Endodermal cell (in vitro differentiated cells): Measurements from ENCODE around the gene PRAMEF18. TPM values are rescaled to one million over a fixed set of nuclear protein-coding genes. Genes with fewer than 3 reads are reported as not detected.
A peak's percentile ranks its signal among the peaks of the same experiment; 100 is the strongest.
"Not testable (repeated sequence)": the region's sequence is repeated elsewhere in the genome, so short reads cannot be mapped to it uniquely, and the experiment has no call there.

Source experiments
- DNase-seq: peaks from one replicate; pipeline ENCODE4 v3.0.0-alpha.2; 2017
- H3K27ac ChIP-seq: 2 replicates; pipeline ENCODE4 v1.5.1; 2013; ENCODE audit warnings: mild to moderate bottlenecking, low read depth, low read length, moderate library complexity
- H3K27me3 ChIP-seq: 2 replicates; pipeline ENCODE4 v1.6.1; 2013; ENCODE audit warnings: mild to moderate bottlenecking, low read length, moderate library complexity; ENCODE audit not compliant: insufficient read depth, control insufficient read depth, poor library complexity, severe bottlenecking
- H3K36me3 ChIP-seq: 2 replicates; pipeline ENCODE4 v1.7.0; 2013; ENCODE audit warnings: mild to moderate bottlenecking, low read length, moderate library complexity; ENCODE audit not compliant: control insufficient read depth, insufficient read depth
- H3K4me1 ChIP-seq: one replicate; pipeline ENCODE4 v1.7.0; 2013; ENCODE audit warnings: low read length; ENCODE audit not compliant: control insufficient read depth, insufficient read depth
- H3K4me3 ChIP-seq: 2 replicates; pipeline ENCODE4 v1.5.1; 2013; ENCODE audit warnings: mild to moderate bottlenecking, low read length, moderate library complexity
- H3K9ac ChIP-seq: 2 replicates; pipeline ENCODE4 v1.6.1; 2013; ENCODE audit warnings: mild to moderate bottlenecking, low read length, moderate library complexity; ENCODE audit not compliant: poor library complexity, severe bottlenecking; ENCODE audit errors: extremely low read depth
- H3K9me3 ChIP-seq: 2 replicates; pipeline ENCODE4 v1.6.1; 2013; ENCODE audit warnings: mild to moderate bottlenecking, low read length, moderate library complexity; ENCODE audit not compliant: control insufficient read depth
- H3K27ac Mint-ChIP-seq: 2 replicates; pipeline ENCODE4 v1.8.0; 2020; ENCODE audit warnings: mixed read lengths
- H3K27me3 Mint-ChIP-seq: 2 replicates; pipeline ENCODE4 v1.8.0; 2021; ENCODE audit warnings: mild to moderate bottlenecking, mixed read lengths; ENCODE audit not compliant: insufficient read depth
- H3K36me3 Mint-ChIP-seq: 2 replicates; pipeline ENCODE4 v1.8.0; 2020; ENCODE audit warnings: low read depth, mixed read lengths
- H3K4me1 Mint-ChIP-seq: 2 replicates; pipeline ENCODE4 v1.8.0; 2020; ENCODE audit warnings: mixed read lengths
- H3K4me3 Mint-ChIP-seq: 2 replicates; pipeline ENCODE4 v1.8.0; 2020; ENCODE audit warnings: mild to moderate bottlenecking, moderate library complexity, mixed read lengths
- H3K9me3 Mint-ChIP-seq: 2 replicates; pipeline ENCODE4 v1.8.0; 2020; ENCODE audit warnings: mild to moderate bottlenecking, mixed read lengths
- WGBS, 2 experiments: methylation state at CpG; one replicate each; pipeline versions ENCODE4 v1.1.5 to v1.1.7; 2013; ENCODE audit warnings: missing lambda C conversion rate in 2 of 2, mixed read lengths in 1 of 2; ENCODE audit not compliant: insufficient coverage in 1 of 2, insufficient read length in 1 of 2; 5-methylcytosine and 5-hydroxymethylcytosine counted together
- total RNA-seq, 2 donors: library from RNA; stranded (reverse); fragmentation: NEBNext Ultra II Directional in 1 of 2; extraction: Animal tissue kit (Norgen Biotek cat#: 25700) in 1 of 2; gene quantifications; 2 replicates in 1 of 2; 3 replicates in 1 of 2; pipeline ENCODE4 v1.2.1, GENCODE V29; 2021

The PRAMEF18 gene
- total RNA-seq, 2 donors from 2014 or later = not detected

DNA sequence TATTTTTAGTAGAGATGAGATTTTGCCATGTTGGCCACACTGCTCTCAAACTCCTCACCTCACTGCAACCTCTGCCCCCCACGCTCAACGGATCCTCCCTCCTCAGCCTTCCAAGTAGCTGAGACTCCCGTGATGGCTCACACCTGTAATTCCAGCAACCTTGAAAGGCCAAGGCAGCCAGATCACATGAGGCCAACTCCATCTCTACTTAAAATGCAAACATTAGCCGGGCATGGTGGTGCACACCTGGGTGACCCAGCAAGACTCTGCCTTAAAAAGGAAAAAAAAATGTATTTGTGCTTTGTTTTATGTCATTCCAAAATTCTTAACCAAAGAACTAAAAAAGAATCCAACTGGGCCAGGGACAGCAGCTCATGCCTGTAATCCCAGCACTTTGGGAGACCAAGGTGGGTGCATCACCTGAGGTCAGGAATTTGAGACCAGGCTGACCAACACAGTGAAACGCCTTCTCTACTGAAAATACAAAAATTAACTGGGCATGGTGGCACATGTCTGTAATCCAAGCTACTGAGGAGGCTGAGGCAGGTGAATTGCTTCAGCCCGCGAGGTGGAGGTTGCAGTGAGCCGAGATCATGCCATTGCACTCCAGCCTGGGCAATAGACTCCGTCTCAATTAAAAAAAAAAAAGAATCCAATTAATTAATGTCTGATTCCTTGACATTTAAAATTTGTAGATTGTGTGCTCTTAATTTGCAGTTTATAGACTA, 17.7 kb upstream of the PRAMEF18 start:
- not testable (repeated sequence) for H3K4me1 ChIP-seq, H3K4me3 ChIP-seq, H3K36me3 Mint-ChIP-seq, H3K27me3 Mint-ChIP-seq, H3K27me3 ChIP-seq, H3K9ac ChIP-seq, H3K4me1 Mint-ChIP-seq, DNase-seq, H3K27ac ChIP-seq, H3K4me3 Mint-ChIP-seq, H3K36me3 ChIP-seq, H3K27ac Mint-ChIP-seq
- peaks cover 84% of the 10 kb centered on the region for H3K9me3 Mint-ChIP-seq
- WGBS, 2 experiments = 72 to 81% methylated on average over 6 to 8 of the region's 9 CpGs
- H3K9me3 ChIP-seq = peaks cover 38% of the 10 kb centered on the region

DNA sequence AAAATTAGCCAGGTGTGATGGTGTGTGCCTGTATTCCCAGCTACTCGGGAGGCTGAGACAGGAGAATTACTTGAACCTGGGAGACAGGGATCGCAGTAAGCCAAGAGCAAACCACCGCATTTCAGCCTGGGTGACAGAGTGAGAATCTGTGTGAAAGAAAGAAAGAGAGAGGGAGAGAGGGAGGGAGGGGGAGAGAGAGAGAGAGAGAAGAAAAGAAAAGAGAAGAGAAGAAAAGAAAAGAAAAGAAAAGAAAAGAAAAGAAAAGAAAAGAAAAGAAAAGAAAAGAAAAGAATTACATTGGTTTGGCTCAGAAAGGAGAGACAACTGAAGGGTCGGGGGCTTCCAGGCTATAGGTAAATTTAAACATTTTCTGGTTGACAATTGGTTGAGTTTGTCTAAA, 13.7 kb upstream of the PRAMEF18 start:
- H3K9me3 ChIP-seq = peaks cover 17% of the 10 kb centered on the region
- H3K36me3 Mint-ChIP-seq, DNase-seq, H3K27me3 ChIP-seq, H3K4me1 Mint-ChIP-seq, H3K27ac ChIP-seq, H3K4me1 ChIP-seq, H3K27me3 Mint-ChIP-seq, H3K9ac ChIP-seq, H3K4me3 Mint-ChIP-seq, H3K27ac Mint-ChIP-seq, H3K36me3 ChIP-seq, H3K4me3 ChIP-seq: not testable (repeated sequence)
- peaks cover 89% of the 10 kb centered on the region for H3K9me3 Mint-ChIP-seq
- WGBS, 2 experiments = 87 to 89% methylated on average over 4 of the region's 4 CpGs

DNA sequence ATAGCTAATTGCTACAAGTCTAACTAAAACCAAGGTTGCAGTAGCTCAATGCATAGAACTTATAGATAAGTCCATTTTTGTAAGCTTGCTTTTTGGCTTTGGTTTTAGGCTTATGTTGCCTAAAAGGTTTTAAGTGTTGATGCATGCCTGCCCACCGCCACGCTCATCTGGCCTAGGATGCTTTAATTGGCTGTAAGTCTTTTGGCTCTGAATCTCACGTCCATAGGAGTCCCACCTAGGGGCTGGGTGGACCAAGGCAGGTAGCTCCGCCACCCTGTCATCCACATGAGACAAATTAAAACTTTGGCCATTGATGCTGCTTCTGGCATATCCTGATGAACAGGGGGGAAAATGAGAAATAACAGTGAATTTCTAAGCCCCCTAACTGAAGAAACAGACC, 11.6 kb upstream of the PRAMEF18 start:
- not testable (repeated sequence) for H3K4me1 ChIP-seq, H3K4me1 Mint-ChIP-seq, H3K4me3 Mint-ChIP-seq, H3K36me3 Mint-ChIP-seq, H3K4me3 ChIP-seq, DNase-seq, H3K9ac ChIP-seq, H3K27me3 Mint-ChIP-seq, H3K27ac Mint-ChIP-seq, H3K27me3 ChIP-seq, H3K27ac ChIP-seq, H3K36me3 ChIP-seq
- 72% methylated on average over 4 of the region's 4 CpGs; no CpG with 5 or more reads in 1 of the 2 experiments for WGBS, 2 experiments
- peaks cover 28% of the 10 kb centered on the region for H3K9me3 ChIP-seq
- H3K9me3 Mint-ChIP-seq = peaks cover 89% of the 10 kb centered on the region

DNA sequence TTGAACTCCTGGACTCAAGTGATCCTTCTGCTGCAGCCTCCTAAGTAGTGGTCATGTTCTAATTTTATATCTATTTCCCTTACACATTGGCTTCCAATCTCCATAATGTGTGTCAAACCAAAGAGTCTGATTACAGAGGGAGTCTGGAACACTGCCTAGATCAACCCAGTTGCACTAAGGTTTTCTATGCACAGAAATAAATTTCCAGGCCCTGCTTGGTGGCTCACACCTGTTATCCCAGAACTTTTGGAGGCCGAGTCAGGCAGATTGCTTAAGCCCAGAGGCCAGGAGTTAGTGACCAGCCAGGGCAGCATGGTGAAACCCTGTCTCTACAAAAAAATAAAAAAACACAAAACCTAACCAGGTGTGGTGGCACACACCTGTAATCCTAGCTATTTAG, 8.1 kb upstream of the PRAMEF18 start:
- H3K9ac ChIP-seq, H3K36me3 Mint-ChIP-seq, H3K4me1 Mint-ChIP-seq, H3K36me3 ChIP-seq, H3K27me3 Mint-ChIP-seq, H3K4me3 Mint-ChIP-seq, DNase-seq, H3K27ac Mint-ChIP-seq, H3K27me3 ChIP-seq, H3K27ac ChIP-seq, H3K4me1 ChIP-seq: not testable (repeated sequence)
- Histone ChIP-seq H3K4me3 (peak overlapping the region; percentile 5), H3K9me3 (peaks cover 41% of the 10 kb centered on the region)
- 44 to 59% methylated on average over 1 of the region's 1 CpG for WGBS, 2 experiments
- H3K9me3 Mint-ChIP-seq = peaks cover 87% of the 10 kb centered on the region

DNA sequence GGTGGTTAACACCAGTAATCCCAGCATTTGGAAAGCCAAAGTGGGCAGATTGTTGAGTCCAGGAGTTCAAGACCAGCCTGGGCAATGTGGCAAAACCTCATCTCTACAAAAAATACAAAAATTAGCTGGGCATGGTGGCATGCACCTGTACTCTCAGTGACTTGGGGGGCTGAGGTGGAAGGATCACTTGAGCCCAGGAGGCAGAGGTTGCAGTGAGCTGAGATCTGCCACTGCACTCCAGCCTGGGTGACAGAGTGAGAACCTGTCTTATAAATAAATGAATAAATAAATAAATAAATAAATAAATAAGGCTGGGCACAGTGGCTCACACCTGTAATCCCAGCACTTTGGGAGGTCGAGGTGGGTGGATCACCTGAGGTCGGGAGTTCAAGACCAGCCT, 6.1 kb upstream of the PRAMEF18 start:
- H3K9me3 Mint-ChIP-seq = peaks cover 86% of the 10 kb centered on the region
- not testable (repeated sequence) for H3K4me1 Mint-ChIP-seq, H3K27me3 ChIP-seq, DNase-seq, H3K4me3 ChIP-seq, H3K27me3 Mint-ChIP-seq, H3K4me1 ChIP-seq, H3K4me3 Mint-ChIP-seq, H3K36me3 ChIP-seq, H3K9ac ChIP-seq, H3K27ac Mint-ChIP-seq, H3K27ac ChIP-seq, H3K36me3 Mint-ChIP-seq
- peaks cover 59% of the 10 kb centered on the region for H3K9me3 ChIP-seq
- 55% methylated on average over 2 of the region's 2 CpGs; no CpG with 5 or more reads in 1 of the 2 experiments for WGBS, 2 experiments

DNA sequence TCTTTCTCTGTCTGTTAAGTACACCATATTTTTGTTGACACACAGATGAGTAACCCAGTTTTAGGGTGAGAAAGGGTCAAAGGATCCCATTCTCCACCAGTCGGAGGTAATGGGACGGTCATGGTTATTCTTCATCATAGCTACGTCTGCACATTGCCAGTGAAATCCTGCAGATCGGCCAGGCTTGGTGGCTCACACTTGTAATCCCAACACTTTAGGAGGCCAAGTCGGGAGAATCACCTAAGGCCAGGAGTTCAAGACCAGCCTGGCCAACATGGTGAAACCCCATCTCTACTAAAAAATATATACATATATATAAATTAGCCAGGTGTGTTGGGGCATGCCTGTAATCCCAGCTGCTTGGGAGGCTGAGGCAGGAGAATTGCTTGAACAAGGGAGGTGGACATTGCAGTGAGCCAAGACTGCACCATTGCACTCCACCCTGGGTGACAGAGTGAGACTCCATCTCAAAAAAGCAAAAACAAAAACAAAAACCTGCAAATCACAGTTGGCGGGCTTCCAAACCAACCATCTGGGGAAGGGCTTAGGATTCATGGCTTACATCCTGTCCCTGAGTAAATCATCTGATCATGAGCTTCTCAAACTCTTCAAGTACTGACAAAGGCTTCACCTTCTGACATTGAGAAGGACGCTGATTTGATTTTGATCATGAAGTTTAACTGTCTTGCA, 5.3 kb upstream of the PRAMEF18 start:
- DNase-seq, H3K4me3 Mint-ChIP-seq, H3K27ac Mint-ChIP-seq, H3K9ac ChIP-seq, H3K27me3 Mint-ChIP-seq, H3K36me3 Mint-ChIP-seq, H3K36me3 ChIP-seq, H3K4me3 ChIP-seq, H3K27ac ChIP-seq, H3K4me1 Mint-ChIP-seq, H3K4me1 ChIP-seq, H3K27me3 ChIP-seq: not testable (repeated sequence)
- peaks cover 67% of the 10 kb centered on the region for H3K9me3 ChIP-seq
- H3K9me3 Mint-ChIP-seq = peaks cover 85% of the 10 kb centered on the region
- WGBS, 2 experiments = 73 to 78% methylated on average over 7 of the region's 7 CpGs

DNA sequence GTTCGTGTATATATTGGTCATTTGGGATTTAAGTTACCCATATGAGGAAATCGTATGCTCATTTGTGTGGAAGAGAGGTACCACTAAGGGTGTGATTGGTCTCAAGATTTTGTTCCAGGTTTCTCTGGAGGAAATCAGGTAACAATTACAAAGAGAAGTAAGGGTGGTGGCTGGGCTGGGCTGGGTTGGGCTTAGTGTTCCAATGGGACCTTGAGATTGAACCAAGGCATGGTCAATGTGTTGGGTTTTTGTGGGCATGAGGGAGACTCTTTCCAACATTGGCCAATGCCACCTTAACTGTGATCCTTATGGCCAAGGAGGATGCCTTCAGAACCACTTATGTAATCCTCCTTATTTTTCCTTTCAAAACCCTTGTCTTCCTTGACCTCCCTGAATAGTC, 4.6 kb upstream of the PRAMEF18 start:
- H3K36me3 ChIP-seq, H3K36me3 Mint-ChIP-seq, H3K4me1 ChIP-seq, H3K9ac ChIP-seq, H3K4me3 Mint-ChIP-seq, H3K27ac Mint-ChIP-seq, H3K27me3 Mint-ChIP-seq, H3K4me3 ChIP-seq, H3K27me3 ChIP-seq, H3K27ac ChIP-seq, H3K4me1 Mint-ChIP-seq, DNase-seq: not testable (repeated sequence)
- H3K9me3 Mint-ChIP-seq = peaks cover 85% of the 10 kb centered on the region
- WGBS, 2 experiments = 72 to 80% methylated on average over 1 to 2 of the region's 2 CpGs
- H3K9me3 ChIP-seq = peaks cover 72% of the 10 kb centered on the region
